HG02870 (cell line): ENCODE data around the gene CCL24.
"Not testable (repeated sequence)": the region's sequence is repeated elsewhere in the genome, so short reads cannot be mapped to it uniquely, and the experiment has no call there.

Source experiments
- ATAC-seq: cut with Tn5 transposase; IDR thresholded peaks from one replicate; pipeline ENCODE4 v1.9.1; 2021; ENCODE audit warnings: mild to moderate bottlenecking, moderate library complexity; ENCODE audit not compliant: unreplicated experiment

The CCL24 gene

DNA sequence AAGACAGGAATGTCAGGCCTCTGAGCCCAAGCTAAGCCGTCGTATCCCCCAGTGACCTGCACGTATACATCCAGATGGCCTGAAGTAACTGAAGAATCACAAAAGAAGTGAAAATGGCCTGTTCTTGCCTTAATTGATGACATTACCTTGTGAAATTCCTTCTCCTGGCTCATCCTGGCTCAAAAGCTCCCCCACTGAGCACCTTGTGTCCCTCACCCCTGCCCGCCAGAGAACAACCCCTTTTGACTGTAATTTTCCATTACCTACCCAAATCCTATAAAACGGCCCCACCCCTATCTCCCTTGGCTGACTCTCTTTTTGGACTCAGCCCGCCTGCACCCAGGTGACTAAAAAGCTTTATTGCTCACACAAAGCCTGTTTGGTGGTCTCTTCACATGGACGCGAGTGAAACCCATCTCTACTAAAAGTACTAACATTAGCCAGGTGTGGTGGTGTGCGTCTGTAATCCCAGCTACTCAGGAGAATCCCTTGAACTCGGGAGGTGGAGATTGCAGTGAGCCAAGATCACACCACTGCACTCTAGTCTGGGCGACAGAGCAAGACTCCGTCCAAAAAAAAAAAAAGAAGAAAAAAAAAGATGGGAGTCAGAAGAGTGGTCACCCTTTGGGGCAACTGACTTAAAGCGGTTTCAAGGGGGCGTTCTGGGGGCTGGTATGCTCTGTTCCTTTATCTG, 25.3 kb downstream of the CCL24 start:
- not testable (repeated sequence) for ATAC-seq

- ATAC-seq, result not testable (repeated sequence)
Measured at GRCh38 chr7:75783058-75783457, 30.5 kb downstream of the CCL24 start.

GRCh38 chr7:75780647-75781273, 32.8 kb downstream of the CCL24 start:
- not testable (repeated sequence) for ATAC-seq

- not testable (repeated sequence) for ATAC-seq
Measured at GRCh38 chr7:75779516-75779915, 34.1 kb downstream of the CCL24 start.

GRCh38 chr7:75779035-75779434, 34.6 kb downstream of the CCL24 start:
- ATAC-seq, result not testable (repeated sequence)

DNA sequence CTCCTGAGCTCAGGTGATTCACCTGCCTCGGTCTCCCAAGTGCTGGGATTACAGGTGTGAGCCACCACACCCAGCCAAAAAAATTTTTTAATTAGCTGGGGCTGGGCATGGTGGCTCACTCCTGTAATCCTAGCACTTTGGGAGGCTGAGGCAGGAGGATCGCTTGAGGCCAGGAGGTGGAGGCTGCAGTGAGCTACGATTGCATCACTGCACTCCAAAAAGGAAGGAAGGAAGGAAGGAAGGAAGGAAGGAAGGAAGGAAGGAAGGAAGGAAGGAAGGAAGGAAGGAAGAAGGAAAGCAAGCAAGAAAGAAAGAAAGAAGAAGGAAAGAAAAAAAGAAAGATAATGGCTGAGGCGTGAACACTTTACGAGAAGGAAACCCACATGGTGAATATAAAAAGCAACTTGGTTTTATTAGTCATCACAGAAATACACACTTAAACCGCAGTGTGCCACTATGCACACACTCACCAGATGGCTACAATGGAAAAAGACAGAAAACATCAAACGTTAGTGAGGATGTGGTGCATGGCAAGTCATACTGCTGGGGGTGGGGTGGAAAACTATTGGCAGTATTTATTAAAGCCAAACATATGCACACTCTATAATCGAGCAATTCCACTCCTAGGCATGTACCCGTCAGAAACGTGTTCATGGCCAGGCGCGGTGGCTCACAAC, 37.2 kb downstream of the CCL24 start:
- ATAC-seq, result no peak

GRCh38 chr7:75773958-75774357, 39.6 kb downstream of the CCL24 start:
- not testable (repeated sequence) for ATAC-seq

DNA sequence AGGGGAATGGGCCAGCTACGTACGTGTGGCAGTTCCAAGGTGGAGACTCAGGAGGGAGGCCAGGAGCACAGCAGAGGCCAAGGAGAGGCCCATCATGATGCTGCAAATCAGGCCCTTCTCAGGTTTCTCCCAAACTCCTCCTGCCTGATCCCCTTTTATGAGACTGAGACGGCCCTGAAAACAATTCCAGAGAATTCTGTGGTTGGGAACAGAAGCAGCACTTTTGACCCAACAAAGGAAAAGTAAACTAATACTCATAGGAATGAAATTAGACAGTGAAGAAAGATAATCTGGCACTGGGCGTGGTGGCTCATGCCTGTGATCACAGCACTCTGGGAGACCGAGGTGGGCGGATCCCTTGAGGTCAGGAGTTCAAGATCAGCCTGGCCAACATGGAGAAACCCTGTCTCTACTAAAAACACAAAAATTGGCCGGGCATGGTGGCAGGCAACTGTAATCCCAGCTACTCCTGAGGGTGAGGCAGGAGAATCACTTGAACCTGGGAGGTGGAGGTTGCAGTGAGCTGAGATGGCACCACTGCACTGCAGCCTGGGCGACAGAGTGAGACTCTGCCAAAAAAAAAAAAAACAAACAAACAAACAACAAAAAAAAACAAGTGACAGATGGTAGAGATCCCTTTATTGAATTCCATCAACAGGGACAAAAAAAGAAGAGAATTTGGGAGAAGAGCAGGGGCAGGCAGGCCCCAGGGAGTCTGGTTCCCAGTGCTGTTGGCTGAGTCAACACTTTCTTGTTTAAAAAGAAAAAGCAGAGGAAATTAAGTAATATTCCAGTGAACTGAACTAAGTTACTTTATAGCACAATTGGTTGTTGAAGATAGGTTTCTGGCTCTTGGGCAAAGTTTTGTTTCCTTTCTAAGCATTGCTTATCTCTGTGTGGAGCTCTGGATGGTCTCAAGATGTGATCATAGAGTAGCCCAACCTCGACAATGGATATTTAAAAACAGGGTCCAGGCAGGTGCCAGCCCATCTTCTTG, 41.2 kb downstream of the CCL24 start, which contains the start of gene CCL26:
Gene CCL26 (minus strand): TSS at position 131 of the 997 bp plus-strand sequence. CDS start 35 bp downstream, at position 96.
- ATAC-seq, result no peak

DNA sequence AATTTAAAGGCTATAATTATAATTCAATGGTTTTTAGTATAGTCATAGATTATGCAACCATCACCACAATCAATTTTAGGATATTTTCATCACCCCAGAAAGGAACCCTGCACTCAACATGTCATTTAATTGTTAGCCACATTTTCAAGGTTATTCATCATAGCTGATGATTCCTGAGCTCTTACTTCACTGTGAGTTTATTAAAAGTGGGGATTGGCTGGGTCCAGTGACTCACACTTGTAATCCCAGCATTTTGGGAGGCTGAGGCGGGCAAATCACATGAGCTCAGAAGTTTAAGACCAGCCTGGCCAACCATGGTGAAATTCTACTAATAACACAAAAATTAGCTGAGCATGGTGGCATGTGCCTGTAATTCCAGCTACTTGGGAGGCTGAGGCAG, 42.4 kb downstream of the CCL24 start:
- no peak for ATAC-seq

- peak; percentile 47 for ATAC-seq
Measured at GRCh38 chr7:75762350-75762917, 51.2 kb downstream of the CCL24 start.

GRCh38 chr7:75761801-75762200, 51.8 kb downstream of the CCL24 start:
- ATAC-seq, result not testable (repeated sequence)
